H1 (cell line): ENCODE measurements around the gene LILRB2. TPM values are rescaled to one million over a fixed set of nuclear protein-coding genes. Genes with fewer than 3 reads are reported as not detected.

Experiments used
- BRCA1 ChIP-seq: IDR thresholded peaks from 2 replicates; pipeline ENCODE4 v1.6.1; 2012; ENCODE audit warnings: low read depth, low read length, improper control_type of control experiment
- CEBPB ChIP-seq: IDR thresholded peaks from 2 replicates; pipeline ENCODE4 v1.6.1; 2012; ENCODE audit warnings: low read depth, low read length
- KDM5A ChIP-seq: fragments of 200-600 bp; IDR thresholded peaks from 2 replicates; pipeline ENCODE4 v1.7.1; 2012; ENCODE audit warnings: mild to moderate bottlenecking, low read length, inconsistent platforms, mixed read lengths
- SIX5 ChIP-seq: IDR thresholded peaks from 2 replicates; pipeline ENCODE4 v1.6.1; 2011; ENCODE audit warnings: mild to moderate bottlenecking, low read depth, low read length
- SRF ChIP-seq: IDR thresholded peaks from 2 replicates; pipeline ENCODE4 v1.6.1; 2011; ENCODE audit warnings: mild to moderate bottlenecking, low read depth, low read length, moderate library complexity
- polyA plus RNA-seq, 7 experiments: library from polyadenylated mRNA; depleted of rRNA in 3 of 7; stranded (reverse) in 5 of 7; unstranded in 2 of 7; fragments of >200 nt in 5 of 7; fragments of 200-250 nt in 2 of 7; gene quantifications; 1 replicate in 5 of 7; 2 replicates in 1 of 7; 4 replicates in 1 of 7; pipeline versions ENCODE4 v1.2.1 to v1.2.3, GENCODE V29; 2011 to 2013; ENCODE audit warnings: missing spikeins in 2 of 7, mixed read lengths in 2 of 7
- total RNA-seq: library from RNA; stranded (reverse); fragmentation: NEBNext Ultra II Directional; extraction: Animal tissue kit (Norgen Biotek cat#: 25700); gene quantifications from 2 replicates; pipeline ENCODE4 v1.2.1, GENCODE V29; 2021

The LILRB2 gene
- total and polyA plus RNA-seq, 2 of the 8 experiments (the other 6 are each of a cell fraction or from before 2014, with no cell fraction given), result not detected

DNA sequence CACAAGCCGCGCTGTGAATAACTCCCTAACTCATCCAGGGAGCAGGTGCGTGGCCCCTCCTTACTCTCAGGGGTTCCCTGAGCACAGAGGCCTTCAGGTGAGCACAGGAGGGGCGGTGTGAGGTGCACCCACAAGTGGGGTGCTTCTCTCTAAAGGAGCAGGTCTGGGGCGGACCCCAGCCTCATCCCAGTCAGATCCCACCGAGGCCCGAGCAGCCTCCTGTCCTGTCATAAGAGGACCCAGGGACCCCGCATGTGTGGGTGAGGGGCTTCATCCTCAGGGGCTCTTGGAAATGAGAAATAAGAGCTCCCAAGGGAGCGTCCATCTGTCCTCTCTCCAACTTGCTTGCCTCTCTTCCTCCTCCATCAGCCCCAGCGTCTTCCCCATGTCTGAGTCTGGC is 35.0 kb upstream of the LILRB2 start (continued):
- TF ChIP-seq CEBPB (no peak), SIX5 (no peak), KDM5A (no peak), SRF (no peak), BRCA1 (no peak)
